Endothelial cell of umbilical vein (primary cell): ENCODE measurements around the gene NDUFA11. TPM values are rescaled to one million over a fixed set of nuclear protein-coding genes. Genes with fewer than 3 reads are reported as not detected.

Source experiments
- BruUV-seq: library from RNA; stranded (reverse); fragments of 400-500 nt; replicated peaks from 2 replicates; lab custom pipeline; 2021; lab: Mats Ljungman, UMichigan
- CTCF ChIA-PET: fragments of 300-600, 350-600 bp; sonication (Branson Sonifier 250); formaldehyde crosslinking; loops from one replicate; lab custom pipeline; 2021; ENCODE audit warnings: antibody characterized with exemption, inconsistent platforms; lab: Charles Lee
- POLR2A ChIA-PET: fragments of 300-600, 350-600 bp; sonication (Branson Sonifier 250); formaldehyde crosslinking; loops from one replicate; lab custom pipeline; 2021; ENCODE audit warnings: antibody characterized with exemption, inconsistent platforms; lab: Charles Lee
- DNase-seq: peaks from one replicate; pipeline ENCODE4 v3.0.0-alpha.2; 2011; ENCODE audit warnings: low read depth, low spot score
- FAIRE-seq: peaks from 2 replicates; lab custom pipeline; 2011; peaks lifted over from hg19 to GRCh38; lab: Jason Lieb, UNC
- H2AFZ ChIP-seq: 2 replicates; pipeline ENCODE4 v1.6.0; 2012; ENCODE audit warnings: low read depth, low read length, control low read depth, inconsistent platforms
- H3K27ac ChIP-seq: 2 replicates; pipeline ENCODE4 v1.5.1; 2011; ENCODE audit warnings: low read depth, mild to moderate bottlenecking, control low read depth, low read length, moderate library complexity; ENCODE audit not compliant: insufficient read depth
- H3K27me3 ChIP-seq, 2 experiments: 2 replicates each; pipeline versions ENCODE4 v1.6.0 to v1.6.1; 2011; ENCODE audit warnings: low read length in 2 of 2, mixed read lengths in 1 of 2; ENCODE audit not compliant: control insufficient read depth in 2 of 2, insufficient read depth in 2 of 2
- H3K36me3 ChIP-seq, 2 experiments: 2 replicates in 1 of 2; 3 replicates in 1 of 2; pipeline ENCODE4 v1.5.1; 2011; ENCODE audit warnings: low read length in 2 of 2, mild to moderate bottlenecking in 1 of 2, moderate library complexity in 1 of 2; ENCODE audit not compliant: control insufficient read depth in 2 of 2, insufficient read depth in 2 of 2; ENCODE audit errors: extremely low read depth in 1 of 2
- H3K4me1 ChIP-seq: 3 replicates; pipeline ENCODE4 v1.5.1; 2011; ENCODE audit warnings: mild to moderate bottlenecking, low read length; ENCODE audit not compliant: control insufficient read depth, insufficient read depth; ENCODE audit errors: extremely low read depth
- H3K4me2 ChIP-seq: 2 replicates; pipeline ENCODE4 v1.6.1; 2011; ENCODE audit warnings: low read length, control low read depth, mixed read lengths; ENCODE audit not compliant: insufficient read depth
- H3K4me3 ChIP-seq, 3 experiments: fragments of 200-600 bp in 1 of 3; sonication (generic), shearing (Covaris generic) in 1 of 3; replicated peaks in 1 of 3; 2 replicates each; pipeline ENCODE4 v1.5.1; 2011 to 2016; ENCODE audit warnings: control low read depth in 3 of 3, low read length in 3 of 3, mild to moderate bottlenecking in 2 of 3, inconsistent platforms in 1 of 3, low read depth in 1 of 3, moderate library complexity in 1 of 3; ENCODE audit not compliant: insufficient read depth in 1 of 3
- H3K79me2 ChIP-seq: 2 replicates; pipeline ENCODE4 v1.6.0; 2012; ENCODE audit warnings: low read length, inconsistent platforms; ENCODE audit not compliant: control insufficient read depth, insufficient read depth
- H3K9ac ChIP-seq: replicated peaks from 2 replicates; pipeline ENCODE3; 2011; ENCODE audit warnings: low read length, control low read depth; ENCODE audit not compliant: insufficient read depth; ENCODE audit errors: extremely low read depth
- H3K9me1 ChIP-seq: replicated peaks from 3 replicates; pipeline ENCODE4 v1.6.0; 2011; ENCODE audit warnings: mild to moderate bottlenecking, low read length; ENCODE audit not compliant: control insufficient read depth, insufficient read depth; ENCODE audit errors: extremely low read depth
- H3K9me3 ChIP-seq: replicated peaks from 2 replicates; pipeline ENCODE4 v1.5.1; 2012; ENCODE audit warnings: low read length, inconsistent platforms; ENCODE audit not compliant: control insufficient read depth, insufficient read depth
- H4K20me1 ChIP-seq: replicated peaks from 2 replicates; pipeline ENCODE3; 2011; ENCODE audit warnings: mild to moderate bottlenecking, low read length; ENCODE audit not compliant: control insufficient read depth, insufficient read depth; ENCODE audit errors: extremely low read depth
- EZH2 ChIP-seq: IDR thresholded peaks from 2 replicates; pipeline ENCODE4 v1.6.1; 2012; ENCODE audit warnings: borderline replicate concordance, low read depth, mild to moderate bottlenecking, moderate library complexity, low read length, inconsistent platforms; ENCODE audit not compliant: severe bottlenecking
- FOS ChIP-seq: IDR thresholded peaks from 2 replicates; pipeline ENCODE4 v1.6.1; 2011; ENCODE audit warnings: mild to moderate bottlenecking, low read length, moderate library complexity, borderline replicate concordance; ENCODE audit not compliant: insufficient read depth
- GATA2 ChIP-seq: IDR thresholded peaks from 2 replicates; pipeline ENCODE4 v1.7.0; 2011; ENCODE audit warnings: low read depth, mild to moderate bottlenecking, moderate library complexity, mixed read lengths, low read length; ENCODE audit not compliant: insufficient read length, insufficient read depth
- JUN ChIP-seq: IDR thresholded peaks from 2 replicates; pipeline ENCODE4 v1.6.1; 2011; ENCODE audit warnings: borderline replicate concordance, low read depth; ENCODE audit not compliant: insufficient read length, insufficient read depth
- MYC ChIP-seq: IDR thresholded peaks from one replicate; pipeline ENCODE4 v1.6.1; 2011; ENCODE audit warnings: mild to moderate bottlenecking, low read depth, low read length
- POLR2A ChIP-seq: IDR thresholded peaks from 2 replicates; pipeline ENCODE4 v1.6.1; 2012; ENCODE audit warnings: low read depth, mild to moderate bottlenecking, control low read depth, low read length
- POLR2AphosphoS5 ChIP-seq: IDR thresholded peaks from 2 replicates; pipeline ENCODE4 v1.6.1; 2012; ENCODE audit warnings: low read depth, mild to moderate bottlenecking, control low read depth, low read length, moderate library complexity; ENCODE audit not compliant: insufficient read depth
- dilution Hi-C: fragments of 300-500 bp; cut with MboI; formaldehyde crosslinking; loops from one replicate; pipeline ENCODE4 v1.15.0; 2019; ENCODE audit warnings: low sequenced_read_pairs; ENCODE audit not compliant: extremely low pct_ligation_motif_present
- intact Hi-C: fragments of 100-400 bp; cut with micrococcal nuclease; formaldehyde crosslinking; loops from one replicate; pipeline ENCODE4 v1.10.0; 2022
- polyA plus RNA-seq, 4 experiments: library from polyadenylated mRNA; depleted of rRNA in 3 of 4; stranded (reverse) in 3 of 4; unstranded in 1 of 4; fragments of >200 nt; gene quantifications; 2 replicates each; pipeline versions ENCODE4 v1.2.1 to v1.2.3, GENCODE V29; 2011 to 2012; ENCODE audit warnings: missing spikeins in 1 of 4
- total RNA-seq: library from RNA; stranded (reverse); gene quantifications from 2 replicates; pipeline ENCODE4 v1.2.3, GENCODE V29; 2021
- TF ChIP-seq, protein P1 (sequence below): IDR thresholded peaks from 2 replicates; pipeline ENCODE4 v1.6.1; 2011; ENCODE audit not compliant: insufficient read depth, insufficient read length
- TF ChIP-seq, protein P2 (sequence below), 2 donors: IDR thresholded peaks; 1 replicate in 1 of 2; 2 replicates in 1 of 2; pipeline ENCODE4 v1.5.1; 2011; ENCODE audit warnings: low read length in 2 of 2, mild to moderate bottlenecking in 2 of 2, moderate library complexity in 2 of 2, control low read depth in 1 of 2, inconsistent platforms in 1 of 2, low read depth in 1 of 2; ENCODE audit not compliant: insufficient read depth in 1 of 2; ENCODE audit errors: extremely low read depth in 1 of 2

Gene NDUFA11
- total and polyA plus RNA-seq, 2 donors (not counting 3 experiments of a cell fraction or from before 2014, with no cell fraction given) = 281 to 876 TPM

DNA sequence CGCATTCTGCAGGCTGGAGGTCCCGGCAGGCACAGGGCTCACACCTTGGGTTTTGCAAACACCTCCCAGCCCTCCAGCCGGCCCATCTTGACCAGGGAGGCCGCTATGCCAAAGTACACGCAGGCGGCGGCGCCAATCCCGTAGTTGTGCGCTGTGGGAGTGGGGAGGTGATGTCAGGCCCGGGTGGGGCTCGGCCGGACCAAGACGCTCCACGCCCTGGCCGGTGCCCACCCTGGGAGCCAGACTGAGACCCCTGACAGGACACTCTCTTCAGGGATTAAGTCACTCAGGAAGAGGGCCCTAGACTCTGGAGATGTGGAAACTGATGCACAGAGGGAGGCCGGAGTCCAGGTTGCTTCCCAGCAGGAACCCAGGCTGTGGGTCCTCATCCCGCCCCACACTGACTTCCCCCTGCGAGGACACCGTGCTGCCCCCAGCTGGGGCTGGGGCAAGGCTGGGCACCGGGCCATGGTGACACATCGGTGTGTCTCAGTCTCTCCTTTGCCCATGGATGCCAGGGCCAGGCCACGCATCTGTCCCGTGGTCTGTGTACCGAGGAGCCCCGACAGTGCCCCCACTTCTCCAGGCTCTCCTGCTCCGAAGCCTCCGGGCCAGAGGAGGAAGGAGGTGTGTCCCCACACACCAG lies 8.8 kb downstream of the NDUFA11 start:
- intact Hi-C loops (no loop called here), dilution Hi-C loops (no loop called here)
- Histone ChIP-seq H3K36me3 (peaks cover 0 to 15% of the 10 kb centered on the region in 2 experiments), H2AFZ (no peak overlapping the region), H3K27me3 (no peaks in the 10 kb centered on the region), H3K9me1 (no peaks in the 10 kb centered on the region), H3K9me3 (no peaks in the 10 kb centered on the region), H3K4me1 (peaks cover 19% of the 10 kb centered on the region), H3K4me2 (no peak overlapping the region), H3K4me3 (no peak overlapping the region), H3K9ac (no peak overlapping the region), H4K20me1 (no peaks in the 10 kb centered on the region), H3K27ac (no peak overlapping the region), H3K79me2 (peaks cover 8% of the 10 kb centered on the region)
- DNase-seq (no peak), FAIRE-seq (no peak)
- ChIA-PET CTCF (no interaction called here), POLR2A (no interaction called here)
- no TSS peak for BruUV-seq
- TF ChIP-seq POLR2AphosphoS5 = no peak
- no peak for TF ChIP-seq FOS
- no peak for TF ChIP-seq EZH2
- no peak for TF ChIP-seq MYC
- TF ChIP-seq, protein P1, sequence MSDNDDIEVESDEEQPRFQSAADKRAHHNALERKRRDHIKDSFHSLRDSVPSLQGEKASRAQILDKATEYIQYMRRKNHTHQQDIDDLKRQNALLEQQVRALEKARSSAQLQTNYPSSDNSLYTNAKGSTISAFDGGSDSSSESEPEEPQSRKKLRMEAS = no peak
- TF ChIP-seq, protein P2, sequence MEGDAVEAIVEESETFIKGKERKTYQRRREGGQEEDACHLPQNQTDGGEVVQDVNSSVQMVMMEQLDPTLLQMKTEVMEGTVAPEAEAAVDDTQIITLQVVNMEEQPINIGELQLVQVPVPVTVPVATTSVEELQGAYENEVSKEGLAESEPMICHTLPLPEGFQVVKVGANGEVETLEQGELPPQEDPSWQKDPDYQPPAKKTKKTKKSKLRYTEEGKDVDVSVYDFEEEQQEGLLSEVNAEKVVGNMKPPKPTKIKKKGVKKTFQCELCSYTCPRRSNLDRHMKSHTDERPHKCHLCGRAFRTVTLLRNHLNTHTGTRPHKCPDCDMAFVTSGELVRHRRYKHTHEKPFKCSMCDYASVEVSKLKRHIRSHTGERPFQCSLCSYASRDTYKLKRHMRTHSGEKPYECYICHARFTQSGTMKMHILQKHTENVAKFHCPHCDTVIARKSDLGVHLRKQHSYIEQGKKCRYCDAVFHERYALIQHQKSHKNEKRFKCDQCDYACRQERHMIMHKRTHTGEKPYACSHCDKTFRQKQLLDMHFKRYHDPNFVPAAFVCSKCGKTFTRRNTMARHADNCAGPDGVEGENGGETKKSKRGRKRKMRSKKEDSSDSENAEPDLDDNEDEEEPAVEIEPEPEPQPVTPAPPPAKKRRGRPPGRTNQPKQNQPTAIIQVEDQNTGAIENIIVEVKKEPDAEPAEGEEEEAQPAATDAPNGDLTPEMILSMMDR (IDR thresholded peaks at IDR 0.05; ENCODE audit: extremely low read depth in 1 of 2, insufficient read depth in 1 of 2, low read depth in 1 of 2, low read length in 2 of 2) = no peak
- no peak for TF ChIP-seq JUN
- no peak for TF ChIP-seq POLR2A
- TF ChIP-seq GATA2 = no peak
